Esophagus squamous epithelium (tissue), 4 donors: Measurements from ENCODE around the gene SRBD1.

Experiments
- POLR2A ChIP-seq, 4 donors: fragments of 450-650 bp; IDR thresholded peaks; one replicate each; pipeline ENCODE4 v1.6.1; 2017; ENCODE audit warnings: antibody characterized with exemption in 4 of 4, mild to moderate bottlenecking in 4 of 4, moderate library complexity in 3 of 4
- TF ChIP-seq, protein P1 (sequence below), 6 experiments: fragments of 450-650 bp in 4 of 6; fragments of 200-600 bp in 2 of 6; sonication (generic) in 2 of 6; IDR thresholded peaks; one replicate each; pipeline ENCODE4 v1.5.1; 2016 to 2019; ENCODE audit warnings: antibody characterized with exemption in 6 of 6, mild to moderate bottlenecking in 4 of 6, moderate library complexity in 4 of 6

GRCh38 chr2:45353879-45354278, 257.2 kb downstream of the SRBD1 start:
- TF ChIP-seq, protein P1, sequence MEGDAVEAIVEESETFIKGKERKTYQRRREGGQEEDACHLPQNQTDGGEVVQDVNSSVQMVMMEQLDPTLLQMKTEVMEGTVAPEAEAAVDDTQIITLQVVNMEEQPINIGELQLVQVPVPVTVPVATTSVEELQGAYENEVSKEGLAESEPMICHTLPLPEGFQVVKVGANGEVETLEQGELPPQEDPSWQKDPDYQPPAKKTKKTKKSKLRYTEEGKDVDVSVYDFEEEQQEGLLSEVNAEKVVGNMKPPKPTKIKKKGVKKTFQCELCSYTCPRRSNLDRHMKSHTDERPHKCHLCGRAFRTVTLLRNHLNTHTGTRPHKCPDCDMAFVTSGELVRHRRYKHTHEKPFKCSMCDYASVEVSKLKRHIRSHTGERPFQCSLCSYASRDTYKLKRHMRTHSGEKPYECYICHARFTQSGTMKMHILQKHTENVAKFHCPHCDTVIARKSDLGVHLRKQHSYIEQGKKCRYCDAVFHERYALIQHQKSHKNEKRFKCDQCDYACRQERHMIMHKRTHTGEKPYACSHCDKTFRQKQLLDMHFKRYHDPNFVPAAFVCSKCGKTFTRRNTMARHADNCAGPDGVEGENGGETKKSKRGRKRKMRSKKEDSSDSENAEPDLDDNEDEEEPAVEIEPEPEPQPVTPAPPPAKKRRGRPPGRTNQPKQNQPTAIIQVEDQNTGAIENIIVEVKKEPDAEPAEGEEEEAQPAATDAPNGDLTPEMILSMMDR (IDR thresholded peaks at IDR 0.05) = no peak
- no peak for TF ChIP-seq POLR2A (IDR thresholded peaks at IDR 0.05)
